ENCODE measurements around the gene MYO6.
A peak's percentile ranks its signal among the peaks of the same experiment; 100 is the strongest.
"Not testable (repeated sequence)": the region's sequence is repeated elsewhere in the genome, so short reads cannot be mapped to it uniquely, and the experiment has no call there.

The MYO6 gene

GRCh38 chr6:75893776-75894152 lies 144.7 kb downstream of the MYO6 start:
- DNase-seq, result no peak

GRCh38 chr6:75896526-75896925 lies 147.5 kb downstream of the MYO6 start:
- DNase-seq, result no peak

- DNase-seq, result not testable (repeated sequence)
Observed at GRCh38 chr6:75900216-75900615, 151.2 kb downstream of the MYO6 start.

- not testable (repeated sequence) for DNase-seq
Observed at GRCh38 chr6:75905129-75905528, 156.1 kb downstream of the MYO6 start.

- no peak for DNase-seq
Observed at GRCh38 chr6:75906871-75907270, 157.8 kb downstream of the MYO6 start.

- no peak for DNase-seq
Observed at GRCh38 chr6:75907444-75907843, 158.4 kb downstream of the MYO6 start.

- DNase-seq, result no peak
Observed at GRCh38 chr6:75913040-75913439, 164.0 kb downstream of the MYO6 start.

- no peak for DNase-seq
Observed at GRCh38 chr6:75922226-75922625, 173.2 kb downstream of the MYO6 start.

GRCh38 chr6:75926293-75927168 lies 177.5 kb downstream of the MYO6 start:
- DNase-seq, result no peak

GRCh38 chr6:75931011-75931680 lies 182.1 kb downstream of the MYO6 start:
- DNase-seq, result no peak

GRCh38 chr6:75932067-75932466 lies 183.0 kb downstream of the MYO6 start:
- no peak for DNase-seq

- DNase-seq, result no peak
Observed at GRCh38 chr6:75933387-75933975, 184.4 kb downstream of the MYO6 start.

- peak; percentile 44 for DNase-seq
Observed at GRCh38 chr6:75934643-75935472, 185.8 kb downstream of the MYO6 start.

- no peak for DNase-seq
Observed at GRCh38 chr6:75935473-75935793, 186.4 kb downstream of the MYO6 start.

- DNase-seq, result no peak
Observed at GRCh38 chr6:75936682-75937081, 187.6 kb downstream of the MYO6 start.

- no peak for DNase-seq
Observed at GRCh38 chr6:75937846-75938245, 188.8 kb downstream of the MYO6 start.

- no peak for DNase-seq
Observed at GRCh38 chr6:75940564-75940963, 191.5 kb downstream of the MYO6 start.

- no peak for DNase-seq
Observed at GRCh38 chr6:75941509-75941908, 192.5 kb downstream of the MYO6 start.

GRCh38 chr6:75943381-75943780 lies 194.3 kb downstream of the MYO6 start:
- DNase-seq, result no peak

- DNase-seq, result no peak
Observed at GRCh38 chr6:75946146-75946831, 197.2 kb downstream of the MYO6 start.

GRCh38 chr6:75947935-75948334 lies 198.9 kb downstream of the MYO6 start:
- DNase-seq, result no peak

- no peak for DNase-seq
Observed at GRCh38 chr6:75952128-75952527, 203.1 kb downstream of the MYO6 start.

- DNase-seq, result no peak
Observed at GRCh38 chr6:75963569-75963968, 214.5 kb downstream of the MYO6 start.
